Sigmoid colon (tissue), 4 donors: ENCODE data around the gene FRMD1.

Experiments
- CTCF ChIP-seq, 4 experiments: fragments of 450-650 bp in 3 of 4; fragments of 200-600 bp in 1 of 4; IDR thresholded peaks; one replicate each; pipeline ENCODE4 v1.5.1; 2016 to 2019; ENCODE audit warnings: antibody characterized with exemption in 4 of 4, mild to moderate bottlenecking in 3 of 4, moderate library complexity in 2 of 4
- EP300 ChIP-seq, 4 donors: sonication (generic); formaldehyde crosslinking; IDR thresholded peaks; one replicate each; pipeline ENCODE4 v1.6.1; 2017; ENCODE audit warnings: antibody characterized with exemption in 4 of 4
- POLR2A ChIP-seq, 2 donors: fragments of 450-650 bp; IDR thresholded peaks; one replicate each; pipeline ENCODE4 v1.6.1; 2016; ENCODE audit warnings: antibody characterized with exemption in 2 of 2, mild to moderate bottlenecking in 2 of 2, moderate library complexity in 2 of 2

- TF ChIP-seq CTCF (IDR thresholded peaks at IDR 0.05) (no peak), POLR2A (IDR thresholded peaks at IDR 0.05) (no peak), EP300 (IDR thresholded peaks at IDR 0.05) (no peak)
Measured at GRCh38 chr6:168118935-168119334, 39.9 kb upstream of the FRMD1 start.
